Psoas muscle (tissue), 8 donors: ENCODE measurements around the gene LMAN2. TPM values are rescaled to one million over a fixed set of nuclear protein-coding genes. Genes with fewer than 3 reads are reported as not detected.

Experiments used
- ATAC-seq, 4 donors: fragments of 200-7000 bp; cut with Tn5 transposase; one replicate each; pipeline ENCODE4 v1.9.1; 2020; ENCODE audit warnings: moderate library complexity in 3 of 4, mild to moderate bottlenecking in 2 of 4
- DNase-seq, 2 donors: peaks; one replicate each; pipeline ENCODE4 v3.0.0-alpha.2; 2020
- H3K27ac ChIP-seq: fragments of 200-600 bp; one replicate; pipeline ENCODE4 v1.8.0; 2022
- H3K27me3 ChIP-seq, 3 donors: fragments of 200-600 bp in 1 of 3; one replicate each; pipeline versions ENCODE4 v1.6.1 to v1.8.0; 2013 to 2022; ENCODE audit warnings: low read length in 2 of 3, mild to moderate bottlenecking in 2 of 3, moderate library complexity in 1 of 3; ENCODE audit not compliant: insufficient read depth in 3 of 3
- H3K36me3 ChIP-seq, 2 donors: fragments of 200-600 bp in 1 of 2; one replicate each; pipeline versions ENCODE4 v1.6.1 to v1.8.0; 2013 to 2022; ENCODE audit warnings: low read depth in 1 of 2, mild to moderate bottlenecking in 1 of 2, moderate library complexity in 1 of 2; ENCODE audit not compliant: insufficient read depth in 1 of 2
- H3K4me1 ChIP-seq: fragments of 200-600 bp; one replicate; pipeline ENCODE4 v1.8.0; 2022
- H3K4me3 ChIP-seq: fragments of 200-600 bp; one replicate; pipeline ENCODE4 v1.8.0; 2022; ENCODE audit warnings: mild to moderate bottlenecking
- H3K9me3 ChIP-seq: fragments of 200-600 bp; one replicate; pipeline ENCODE4 v1.8.0; 2022
- WGBS, 3 donors: extraction: QIAGEN DNeasy Blood & Tissue Kit; methylation state at CpG; one replicate each; pipeline versions ENCODE4 v1.1.6 to v1.1.7; 2013; 5-methylcytosine and 5-hydroxymethylcytosine counted together
- intact Hi-C, 2 donors: fragments of 100-400 bp; cut with DNase I; formaldehyde crosslinking; loops; one replicate each; pipeline versions ENCODE4 v1.11.0 to v1.14.2; 2022
- polyA plus RNA-seq, 3 donors: library from polyadenylated mRNA; stranded (reverse); fragments of 200-250 nt; gene quantifications; one replicate each; pipeline ENCODE4 v1.2.3, GENCODE V29; 2013
- total RNA-seq, 4 donors: library from RNA; stranded (reverse); fragmentation: NEBNext Ultra II Directional in 2 of 4; extraction: Animal tissue kit (Norgen Biotek cat#: 25700) in 2 of 4; gene quantifications; one replicate each; pipeline versions ENCODE4 v1.2.1 to v1.2.4, GENCODE V29; 2021 to 2023
- TF ChIP-seq, protein P1 (sequence below): fragments of 200-600 bp; IDR thresholded peaks from one replicate; pipeline ENCODE4 v1.8.0; 2022; ENCODE audit warnings: antibody characterized with exemption
- donor health status: healthy with polysubstance abuse.
- donor health status: DM: no; HTN: no; CAD: no; lungs with moderate emphysema.
- donor health status: Bipolar disorder and iron deficiency.
- donor health status: healthy.
- donor health status: DM: yes; HTN: yes; CAD: no.
- donor health status: DM: no; HTN: no; CAD: no.
- donor health status: DM: no; HTN: no; CAD: no.
- donor health status: DM: yes; HTN: yes; CAD: no.

LMAN2 gene
- total and polyA plus RNA-seq, 7 donors = 28.7 to 193 (median 55.8) TPM

DNA sequence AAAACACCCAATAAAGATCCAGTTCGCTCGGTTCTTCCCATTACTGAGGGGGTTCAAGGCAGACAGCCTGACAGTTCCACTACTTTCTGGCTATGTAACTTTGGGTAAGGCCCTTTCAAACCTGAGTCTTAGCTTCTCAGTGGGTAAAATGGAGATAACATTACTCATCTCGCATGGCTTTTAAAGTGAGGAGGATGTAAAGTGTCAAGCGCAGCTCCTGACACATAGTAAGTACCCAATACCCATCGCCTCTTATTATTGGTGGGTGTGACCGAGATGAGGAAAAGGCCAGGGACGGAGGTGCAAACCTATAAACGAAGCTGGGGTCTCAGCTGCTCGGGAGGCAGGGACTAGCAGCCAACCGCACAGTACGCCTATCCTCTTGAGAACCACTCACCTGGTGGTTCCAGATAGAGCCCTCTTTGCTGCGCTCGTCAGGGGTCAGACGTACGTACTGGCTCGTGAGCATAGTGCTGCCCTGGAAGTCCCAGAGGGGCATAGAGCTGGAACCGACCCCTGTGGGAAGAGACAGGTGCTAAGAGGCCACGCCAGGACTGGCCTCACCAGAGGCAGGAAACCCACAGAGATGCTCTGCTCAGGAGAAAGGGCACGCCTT is 584 bp downstream of the LMAN2 start:
- Histone ChIP-seq H3K9me3 (no peaks in the 10 kb centered on the region), H3K27me3 (no peaks in the 10 kb centered on the region), H3K4me3 (peak overlapping the region; percentile 94), H3K4me1 (peaks cover 21% of the 10 kb centered on the region), H3K27ac (peak overlapping the region; percentile 94), H3K36me3 (peaks cover 9 to 26% of the 10 kb centered on the region in 2 donors)
- TF ChIP-seq, protein P1, sequence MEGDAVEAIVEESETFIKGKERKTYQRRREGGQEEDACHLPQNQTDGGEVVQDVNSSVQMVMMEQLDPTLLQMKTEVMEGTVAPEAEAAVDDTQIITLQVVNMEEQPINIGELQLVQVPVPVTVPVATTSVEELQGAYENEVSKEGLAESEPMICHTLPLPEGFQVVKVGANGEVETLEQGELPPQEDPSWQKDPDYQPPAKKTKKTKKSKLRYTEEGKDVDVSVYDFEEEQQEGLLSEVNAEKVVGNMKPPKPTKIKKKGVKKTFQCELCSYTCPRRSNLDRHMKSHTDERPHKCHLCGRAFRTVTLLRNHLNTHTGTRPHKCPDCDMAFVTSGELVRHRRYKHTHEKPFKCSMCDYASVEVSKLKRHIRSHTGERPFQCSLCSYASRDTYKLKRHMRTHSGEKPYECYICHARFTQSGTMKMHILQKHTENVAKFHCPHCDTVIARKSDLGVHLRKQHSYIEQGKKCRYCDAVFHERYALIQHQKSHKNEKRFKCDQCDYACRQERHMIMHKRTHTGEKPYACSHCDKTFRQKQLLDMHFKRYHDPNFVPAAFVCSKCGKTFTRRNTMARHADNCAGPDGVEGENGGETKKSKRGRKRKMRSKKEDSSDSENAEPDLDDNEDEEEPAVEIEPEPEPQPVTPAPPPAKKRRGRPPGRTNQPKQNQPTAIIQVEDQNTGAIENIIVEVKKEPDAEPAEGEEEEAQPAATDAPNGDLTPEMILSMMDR = no peak
- DNase-seq (peak in 1 of 2 donors; percentile 57), ATAC-seq (peak in 3 of 4 donors; percentile 31 to 39 (median 31))
- intact Hi-C loops = loop anchor here in 1 of 2 donors (5.0 kb wide), 1 partner anchor 39 kb away; the partner anchor contains the start of gene MXD3
- 13 to 15% (median 14%) methylated on average over 19 of the region's 19 CpGs for WGBS, 3 donors

DNA sequence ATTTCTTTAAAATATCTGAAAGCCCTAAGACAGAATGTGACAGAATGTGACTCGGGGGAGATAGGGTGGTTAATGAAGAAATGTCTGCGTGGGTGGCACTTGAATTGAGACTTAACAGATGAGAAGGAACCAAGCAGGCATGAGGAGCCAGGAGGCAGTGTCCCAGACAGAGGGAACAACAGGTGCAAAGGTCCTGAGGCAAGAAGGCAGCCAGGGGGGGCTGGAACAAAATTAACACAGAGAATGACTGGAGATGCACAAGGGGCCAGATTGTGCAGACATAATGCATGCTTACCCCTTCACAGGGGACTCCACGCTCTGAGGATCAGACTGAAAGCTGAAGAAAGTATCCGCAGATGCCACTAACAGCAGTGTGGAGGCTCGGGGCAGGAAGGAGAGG is 1.7 kb downstream of the LMAN2 start:
- TF ChIP-seq, protein P1 = no peak
- Histone ChIP-seq H3K9me3 (no peaks in the 10 kb centered on the region), H3K27me3 (no peaks in the 10 kb centered on the region), H3K27ac (no peak overlapping the region), H3K4me1 (peaks cover 21% of the 10 kb centered on the region), H3K4me3 (peak overlapping the region; percentile 94), H3K36me3 (peaks cover 9 to 28% of the 10 kb centered on the region in 2 donors)
- intact Hi-C loops = loop anchor here in 1 of 2 donors (5.0 kb wide), 1 partner anchor 37 kb away; the partner anchor contains the start of gene MXD3
- DNase-seq (no peak), ATAC-seq (no peak)
- 81 to 91% (median 88%) methylated on average over 5 of the region's 5 CpGs for WGBS, 3 donors

DNA sequence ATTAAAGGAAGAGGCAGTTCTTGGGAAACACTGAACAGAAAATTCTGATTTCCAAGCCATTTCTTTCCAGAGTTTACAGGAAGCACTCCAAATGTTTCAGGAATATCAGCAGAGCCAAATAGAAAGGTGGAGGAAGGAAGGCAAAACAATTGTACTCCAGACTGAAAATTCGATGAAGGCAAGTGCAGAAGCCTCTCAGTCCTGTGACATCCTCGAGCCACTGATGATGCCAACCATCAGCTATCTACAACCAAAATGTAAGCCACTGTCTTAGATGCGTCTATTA is 2.2 kb downstream of the LMAN2 start:
- Histone ChIP-seq H3K4me3 (peak overlapping the region; percentile 4), H3K36me3 (peaks cover 9 to 33% of the 10 kb centered on the region in 2 donors), H3K4me1 (peaks cover 21% of the 10 kb centered on the region), H3K27me3 (no peaks in the 10 kb centered on the region), H3K27ac (no peak overlapping the region), H3K9me3 (no peaks in the 10 kb centered on the region)
- intact Hi-C loops = no loop called here
- ATAC-seq = no peak
- no peak for DNase-seq
- 68 to 75% (median 71%) methylated on average over 3 of the region's 3 CpGs for WGBS, 3 donors
- TF ChIP-seq, protein P1 = no peak

DNA sequence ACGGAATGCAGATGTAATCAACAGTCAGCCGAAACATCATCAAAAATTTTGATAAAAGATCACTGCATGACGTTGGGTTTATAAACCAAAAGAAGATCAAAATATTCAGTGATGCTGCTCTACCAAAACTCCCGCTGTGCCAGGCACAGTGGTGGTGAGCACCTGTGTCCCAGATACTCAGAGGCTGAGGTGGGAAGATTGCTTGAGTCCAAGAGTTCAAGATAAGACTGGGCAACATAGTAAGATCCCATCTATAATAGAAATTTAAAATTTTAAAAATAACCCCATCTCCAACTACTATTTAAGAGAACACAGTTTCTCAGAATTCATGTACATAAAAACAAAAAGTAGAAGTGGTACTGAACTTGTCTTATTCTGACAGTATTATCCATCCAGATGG is 3.8 kb downstream of the LMAN2 start:
- no peaks in the 10 kb centered on the region for H3K9me3 ChIP-seq
- TF ChIP-seq, protein P1 = no peak
- WGBS, 3 donors = 88 to 91% (median 90%) methylated on average over 4 of the region's 4 CpGs
- no peak overlapping the region for H3K27ac ChIP-seq
- H3K27me3 ChIP-seq = no peaks in the 10 kb centered on the region
- H3K36me3 ChIP-seq = peaks cover 9 to 37% of the 10 kb centered on the region in 2 donors
- H3K4me1 ChIP-seq = peaks cover 21% of the 10 kb centered on the region
- intact Hi-C loops = no loop called here
- ATAC-seq (no peak), DNase-seq (no peak)
- H3K4me3 ChIP-seq = no peak overlapping the region

DNA sequence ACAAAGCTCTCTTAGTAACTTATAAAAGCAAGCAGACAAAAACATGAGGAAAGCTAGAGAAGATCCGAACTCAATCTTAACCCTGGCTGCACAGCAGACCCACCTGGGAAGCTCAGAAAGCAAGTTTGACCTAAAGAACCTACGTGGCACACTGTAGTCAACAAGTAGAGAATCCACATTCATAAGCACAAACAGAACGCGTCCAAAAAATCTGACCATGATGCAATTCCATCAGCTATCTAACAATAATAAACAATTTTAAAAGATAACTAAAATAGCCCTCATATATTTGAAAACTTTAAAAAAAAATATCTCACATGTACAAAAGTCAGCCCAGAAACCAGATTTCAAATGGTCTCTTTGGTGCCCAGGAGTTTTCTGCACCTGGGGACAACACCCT is 4.6 kb downstream of the LMAN2 start:
- peaks cover 9 to 44% of the 10 kb centered on the region in 2 donors for H3K36me3 ChIP-seq
- WGBS, 3 donors = 76 to 91% (median 80%) methylated on average over 4 of the region's 4 CpGs
- H3K4me3 ChIP-seq = no peak overlapping the region
- H3K27me3 ChIP-seq = no peaks in the 10 kb centered on the region
- TF ChIP-seq, protein P1 = no peak
- H3K27ac ChIP-seq = no peak overlapping the region
- intact Hi-C loops = no loop called here
- peaks cover 21% of the 10 kb centered on the region for H3K4me1 ChIP-seq
- ATAC-seq = no peak
- no peaks in the 10 kb centered on the region for H3K9me3 ChIP-seq
- no peak for DNase-seq
